ENCODE measurements around the gene TOX2.

DNA sequence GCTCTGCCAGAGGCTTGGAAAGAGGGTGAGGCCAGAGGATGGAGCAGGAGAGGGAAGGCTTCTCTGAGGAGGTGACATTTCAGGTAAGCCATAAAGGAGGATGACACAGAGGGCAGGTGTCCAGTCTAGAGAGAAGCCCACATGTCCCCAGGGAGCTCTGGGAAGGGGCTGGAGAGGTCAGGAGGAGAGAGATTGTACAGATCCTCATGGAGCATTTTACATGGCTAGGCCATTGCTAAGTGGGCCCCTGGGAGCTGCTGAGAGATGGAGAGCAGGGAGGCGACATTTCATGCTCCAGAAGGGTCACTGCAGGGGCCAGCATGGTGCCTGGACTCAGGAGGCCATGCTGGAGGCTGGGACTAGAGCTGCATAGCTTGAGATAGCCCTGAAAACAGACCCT is 124.5 kb downstream of the TOX2 start:
- TF ChIP-seq POLR2A (IDR thresholded peaks at IDR 0.05; ENCODE audit: low read depth, low read length) (no peak), RFX5 (IDR thresholded peaks at IDR 0.05; ENCODE audit: low read depth, low read length) (no peak), RAD21 (IDR thresholded peaks at IDR 0.05; ENCODE audit: low read length) (no peak), BHLHE40 (IDR thresholded peaks at IDR 0.05; ENCODE audit: low read depth, low read length) (no peak), MAFK (IDR thresholded peaks at IDR 0.05; ENCODE audit: low read depth, low read length) (no peak), NFE2L2 (IDR thresholded peaks at IDR 0.05; ENCODE audit: low read depth, low read length) (no peak), CEBPB (IDR thresholded peaks at IDR 0.05; ENCODE audit: low read depth, low read length) (no peak), CHD1 (IDR thresholded peaks at IDR 0.05; ENCODE audit: low read depth, low read length) (no peak), RCOR1 (IDR thresholded peaks at IDR 0.05; ENCODE audit: insufficient replicate concordance, low read length) (no peak)
- TF ChIP-seq, protein P1, sequence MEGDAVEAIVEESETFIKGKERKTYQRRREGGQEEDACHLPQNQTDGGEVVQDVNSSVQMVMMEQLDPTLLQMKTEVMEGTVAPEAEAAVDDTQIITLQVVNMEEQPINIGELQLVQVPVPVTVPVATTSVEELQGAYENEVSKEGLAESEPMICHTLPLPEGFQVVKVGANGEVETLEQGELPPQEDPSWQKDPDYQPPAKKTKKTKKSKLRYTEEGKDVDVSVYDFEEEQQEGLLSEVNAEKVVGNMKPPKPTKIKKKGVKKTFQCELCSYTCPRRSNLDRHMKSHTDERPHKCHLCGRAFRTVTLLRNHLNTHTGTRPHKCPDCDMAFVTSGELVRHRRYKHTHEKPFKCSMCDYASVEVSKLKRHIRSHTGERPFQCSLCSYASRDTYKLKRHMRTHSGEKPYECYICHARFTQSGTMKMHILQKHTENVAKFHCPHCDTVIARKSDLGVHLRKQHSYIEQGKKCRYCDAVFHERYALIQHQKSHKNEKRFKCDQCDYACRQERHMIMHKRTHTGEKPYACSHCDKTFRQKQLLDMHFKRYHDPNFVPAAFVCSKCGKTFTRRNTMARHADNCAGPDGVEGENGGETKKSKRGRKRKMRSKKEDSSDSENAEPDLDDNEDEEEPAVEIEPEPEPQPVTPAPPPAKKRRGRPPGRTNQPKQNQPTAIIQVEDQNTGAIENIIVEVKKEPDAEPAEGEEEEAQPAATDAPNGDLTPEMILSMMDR (conservative IDR thresholded peaks at IDR 0.05; ENCODE audit: low read depth, low read length) = no peak
- TF ChIP-seq, protein P2, sequence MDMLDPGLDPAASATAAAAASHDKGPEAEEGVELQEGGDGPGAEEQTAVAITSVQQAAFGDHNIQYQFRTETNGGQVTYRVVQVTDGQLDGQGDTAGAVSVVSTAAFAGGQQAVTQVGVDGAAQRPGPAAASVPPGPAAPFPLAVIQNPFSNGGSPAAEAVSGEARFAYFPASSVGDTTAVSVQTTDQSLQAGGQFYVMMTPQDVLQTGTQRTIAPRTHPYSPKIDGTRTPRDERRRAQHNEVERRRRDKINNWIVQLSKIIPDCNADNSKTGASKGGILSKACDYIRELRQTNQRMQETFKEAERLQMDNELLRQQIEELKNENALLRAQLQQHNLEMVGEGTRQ (IDR thresholded peaks at IDR 0.05; ENCODE audit: low read depth, low read length) = no peak
- TF ChIP-seq, protein P3, sequence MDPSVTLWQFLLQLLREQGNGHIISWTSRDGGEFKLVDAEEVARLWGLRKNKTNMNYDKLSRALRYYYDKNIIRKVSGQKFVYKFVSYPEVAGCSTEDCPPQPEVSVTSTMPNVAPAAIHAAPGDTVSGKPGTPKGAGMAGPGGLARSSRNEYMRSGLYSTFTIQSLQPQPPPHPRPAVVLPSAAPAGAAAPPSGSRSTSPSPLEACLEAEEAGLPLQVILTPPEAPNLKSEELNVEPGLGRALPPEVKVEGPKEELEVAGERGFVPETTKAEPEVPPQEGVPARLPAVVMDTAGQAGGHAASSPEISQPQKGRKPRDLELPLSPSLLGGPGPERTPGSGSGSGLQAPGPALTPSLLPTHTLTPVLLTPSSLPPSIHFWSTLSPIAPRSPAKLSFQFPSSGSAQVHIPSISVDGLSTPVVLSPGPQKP (IDR thresholded peaks at IDR 0.05; ENCODE audit: borderline replicate concordance, low read depth, low read length) = no peak

Data from IMR-90 (cell line).